GM13976 (cell line): ENCODE measurements around the gene FOXN4.

Source experiments
- DNase-seq: peaks from one replicate; pipeline ENCODE4 v3.0.0; 2012; ENCODE audit warnings: low spot score
- CTCF ChIP-seq: IDR thresholded peaks from 2 replicates; pipeline ENCODE4 v1.5.1; 2012; ENCODE audit warnings: borderline replicate concordance, mild to moderate bottlenecking; ENCODE audit not compliant: insufficient read depth; ENCODE audit errors: extremely low read depth, missing control alignments, control extremely low read depth
- in situ Hi-C: fragments of 300-500 bp; cut with MboI; formaldehyde crosslinking; loops from one replicate; pipeline ENCODE4 v1.12.0; 2022; ENCODE audit warnings: low sequenced_read_pairs, mixed read lengths, inconsistent platforms; ENCODE audit not compliant: unreplicated experiment

FOXN4 gene

GRCh38 chr12:109287181-109287580 is 21.9 kb downstream of the FOXN4 start:
- DNase-seq, result no peak
- in situ Hi-C loops, result no loop called here
- TF ChIP-seq CTCF, result no peak

- in situ Hi-C loops, result no loop called here
- TF ChIP-seq CTCF, result no peak
- DNase-seq, result no peak
These were observed 22.4 kb downstream of the FOXN4 start for GRCh38 chr12:109286652-109287051.

GRCh38 chr12:109286252-109286651 is 22.8 kb downstream of the FOXN4 start:
- DNase-seq, result no peak
- no peak for TF ChIP-seq CTCF
- in situ Hi-C loops, result no loop called here

GRCh38 chr12:109284392-109284791 is 24.7 kb downstream of the FOXN4 start:
- in situ Hi-C loops, result no loop called here
- TF ChIP-seq CTCF, result no peak
- DNase-seq, result no peak

- DNase-seq, result no peak
- in situ Hi-C loops, result no loop called here
- TF ChIP-seq CTCF, result no peak
These were observed 27.6 kb downstream of the FOXN4 start for GRCh38 chr12:109281452-109281851.

- no peak for TF ChIP-seq CTCF
- DNase-seq, result no peak
- in situ Hi-C loops, result no loop called here
These were observed 29.6 kb downstream of the FOXN4 start for GRCh38 chr12:109279525-109279924.

- in situ Hi-C loops, result no loop called here
- no peak for TF ChIP-seq CTCF
- DNase-seq, result no peak
These were observed 30.2 kb downstream of the FOXN4 start for GRCh38 chr12:109278912-109279311.
